Lower lobe of right lung (tissue), 2 donors: ENCODE results near the gene CCDC71. TPM values are rescaled to one million over a fixed set of nuclear protein-coding genes. Genes with fewer than 3 reads are reported as not detected.

ENCODE experiments used
- ATAC-seq, 2 donors: fragments of 200-7000 bp; cut with Tn5 transposase; one replicate each; pipeline ENCODE4 v1.9.1; 2020 to 2022; ENCODE audit warnings: mild to moderate bottlenecking in 2 of 2, moderate library complexity in 2 of 2
- DNase-seq: peaks from one replicate; pipeline ENCODE4 v3.0.0-alpha.2; 2020
- H3K27ac ChIP-seq: fragments of 200-600 bp; one replicate; pipeline ENCODE4 v1.8.0; 2022
- H3K27me3 ChIP-seq: fragments of 200-600 bp; one replicate; pipeline ENCODE4 v1.8.0; 2022; ENCODE audit warnings: low read depth
- H3K36me3 ChIP-seq: fragments of 200-600 bp; one replicate; pipeline ENCODE4 v1.8.0; 2022; ENCODE audit warnings: mild to moderate bottlenecking
- H3K4me1 ChIP-seq: fragments of 200-600 bp; one replicate; pipeline ENCODE4 v1.8.0; 2022
- H3K4me3 ChIP-seq: fragments of 200-600 bp; one replicate; pipeline ENCODE4 v1.8.0; 2022; ENCODE audit warnings: mild to moderate bottlenecking
- H3K9me3 ChIP-seq: fragments of 200-600 bp; one replicate; pipeline ENCODE4 v1.8.0; 2022
- CTCF ChIP-seq: fragments of 200-600 bp; IDR thresholded peaks from one replicate; pipeline ENCODE4 v1.8.0; 2022; ENCODE audit warnings: antibody characterized with exemption, mild to moderate bottlenecking
- intact Hi-C: fragments of 100-400 bp; cut with DNase I; formaldehyde crosslinking; loops from one replicate; pipeline ENCODE4 v1.11.0; 2022
- long read RNA-seq: library from polyadenylated mRNA; unstranded; transcript quantifications from one replicate; pipeline ENCODE4 v2.0.0, GENCODE V29; 2021
- total RNA-seq: library from RNA; stranded (reverse); fragmentation: NEBNext Ultra II Directional; extraction: Animal tissue kit (Norgen Biotek cat#: 25700); gene quantifications from one replicate; pipeline ENCODE4 v1.2.1, GENCODE V29; 2021
- donor health status: DM: no; HTN: yes; CAD: no; lungs with severe emphysema.

The CCDC71 gene
- total RNA-seq, result 23.4 TPM
- long read RNA-seq, result 0 reads

GRCh38 chr3:49165771-49166751 lies at the start of gene CCDC71:
Gene CCDC71, minus strand, starts transcription at chr3:49166331. Its CDS starts 2,123 bp downstream, at chr3:49164208.
- no peaks in the 10 kb centered on the region for H3K27me3 ChIP-seq
- H3K4me3 ChIP-seq, result peak within 1 kb of the TSS; percentile 88
- TF ChIP-seq CTCF, result no peak
- ATAC-seq (peak; percentile 73 to 90), DNase-seq (peak; percentile 84)
- peaks cover 32% of the 10 kb centered on the region for H3K36me3 ChIP-seq
- H3K27ac ChIP-seq, result peak within 1 kb of the TSS; percentile 92
- intact Hi-C loops, result no loop called here
- H3K4me1 ChIP-seq, result peaks cover 47% of the 10 kb centered on the region
- H3K9me3 ChIP-seq, result no peaks in the 10 kb centered on the region

DNA sequence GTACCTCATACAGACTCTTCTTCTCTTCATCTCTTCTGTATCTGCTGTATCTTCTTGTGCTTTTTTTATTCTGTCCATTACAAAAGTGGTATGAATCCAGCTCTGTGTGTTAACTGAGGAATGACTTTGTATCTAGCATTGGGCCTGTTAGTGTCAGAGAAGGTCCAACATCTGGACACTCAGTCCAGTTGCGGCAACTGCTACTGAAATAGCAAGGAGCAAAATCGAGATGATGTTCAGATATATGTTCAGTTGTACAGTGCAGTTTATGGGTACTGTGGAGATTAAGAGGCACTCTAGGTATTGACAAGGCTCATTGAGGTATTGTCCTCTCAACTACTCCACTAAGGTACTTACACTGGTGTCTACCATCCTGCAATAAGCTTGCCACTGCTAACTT lies 47.9 kb upstream of the CCDC71 start:
- intact Hi-C loops, result no loop called here
- Histone ChIP-seq H3K36me3 (no peaks in the 10 kb centered on the region), H3K4me1 (peaks cover 13% of the 10 kb centered on the region), H3K27ac (no peak overlapping the region), H3K9me3 (no peaks in the 10 kb centered on the region), H3K4me3 (no peak overlapping the region), H3K27me3 (no peaks in the 10 kb centered on the region)
- no peak for DNase-seq
- TF ChIP-seq CTCF, result no peak
- ATAC-seq, result no peak

GRCh38 chr3:49213541-49213943 lies 47.4 kb upstream of the CCDC71 start:
- Histone ChIP-seq H3K4me3 (no peak overlapping the region), H3K36me3 (no peaks in the 10 kb centered on the region), H3K9me3 (no peaks in the 10 kb centered on the region), H3K27ac (no peak overlapping the region), H3K4me1 (peaks cover 8% of the 10 kb centered on the region), H3K27me3 (no peaks in the 10 kb centered on the region)
- ATAC-seq (no peak), DNase-seq (no peak)
- TF ChIP-seq CTCF, result no peak
- intact Hi-C loops, result no loop called here

GRCh38 chr3:49199900-49200281 lies 33.8 kb upstream of the CCDC71 start:
- DNase-seq, result no peak
- Histone ChIP-seq H3K27me3 (no peaks in the 10 kb centered on the region), H3K4me3 (peak overlapping the region; percentile 44), H3K9me3 (no peaks in the 10 kb centered on the region), H3K36me3 (no peaks in the 10 kb centered on the region), H3K27ac (no peak overlapping the region), H3K4me1 (no peaks in the 10 kb centered on the region)
- no peak for ATAC-seq
- TF ChIP-seq CTCF, result no peak
- intact Hi-C loops, result no loop called here

- H3K9me3 ChIP-seq, result no peaks in the 10 kb centered on the region
- TF ChIP-seq CTCF, result no peak
- H3K4me3 ChIP-seq, result peak overlapping the region; percentile 44
- H3K27ac ChIP-seq, result no peak overlapping the region
- H3K27me3 ChIP-seq, result no peaks in the 10 kb centered on the region
- H3K36me3 ChIP-seq, result no peaks in the 10 kb centered on the region
- no peaks in the 10 kb centered on the region for H3K4me1 ChIP-seq
- DNase-seq (peak; percentile 81), ATAC-seq (peak; percentile 75 to 88)
- intact Hi-C loops, result no loop called here
Measured at GRCh38 chr3:49199239-49199899, 33.2 kb upstream of the CCDC71 start.
